ENCODE measurements around the gene ATP6AP2.

GRCh38 chrX:40546870-40547269 lies 33.9 kb upstream of the ATP6AP2 start:
- TF ChIP-seq EP300 (IDR thresholded peaks at IDR 0.05) (no peak), POLR2A (IDR thresholded peaks at IDR 0.05) (no peak), POLR2AphosphoS5 (IDR thresholded peaks at IDR 0.05) (no peak), CTCF (IDR thresholded peaks at IDR 0.05) (no peak)
